Measurements from ENCODE around the gene JUNB. TPM values are rescaled to one million over a fixed set of nuclear protein-coding genes. Genes with fewer than 3 reads are reported as not detected.

Gene JUNB
- total RNA-seq, 1 experiment from 2014 or later = 194 TPM

DNA sequence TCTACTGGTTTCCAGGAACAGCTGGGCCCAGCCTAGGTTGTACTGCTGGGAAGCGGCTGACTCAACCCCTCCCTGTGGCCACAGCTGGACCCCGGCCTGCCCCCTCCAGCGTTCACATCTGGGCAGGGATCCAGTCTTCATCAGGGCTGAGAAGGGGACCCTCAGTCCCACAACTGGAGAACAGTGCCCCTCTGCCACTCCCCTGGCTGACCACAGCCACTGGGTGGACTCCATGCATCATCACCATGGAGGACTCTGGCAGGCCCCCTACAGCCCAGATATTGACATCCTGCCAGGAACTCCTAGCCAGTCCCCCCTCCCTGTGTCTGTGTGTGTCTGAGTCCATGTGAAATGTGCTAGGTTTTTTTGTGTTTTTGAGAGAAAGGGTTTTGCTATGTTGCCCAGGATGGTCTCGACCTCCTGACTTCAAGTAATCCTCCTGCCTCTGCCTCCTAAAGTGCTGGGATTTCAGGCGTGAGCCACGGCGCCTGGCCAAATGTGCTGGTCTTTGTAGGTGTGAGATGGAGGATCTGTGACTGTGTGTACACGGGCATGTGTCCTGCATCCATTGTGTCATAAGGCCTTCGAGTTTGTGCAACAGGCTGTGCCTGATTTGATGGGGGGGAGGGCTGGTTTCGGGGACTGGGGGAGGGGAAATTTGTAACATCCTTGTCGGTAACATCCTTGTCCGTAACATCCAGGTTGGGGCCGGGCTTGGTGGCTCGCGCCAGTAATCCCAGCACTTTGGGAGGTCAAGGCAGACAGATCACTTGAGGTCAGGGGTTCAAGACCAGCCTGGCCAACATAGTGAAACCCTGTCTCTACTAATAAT, 11.9 kb upstream of the JUNB start:
- H3K9ac ChIP-seq (ENCODE audit: low read length) = peak overlapping the region; percentile 78
- no peak overlapping the region for H2AFZ ChIP-seq (ENCODE audit: low read depth, low read length, poor library complexity, severe bottlenecking)
- POLR2A ChIA-PET = interaction anchor here (1.3 to 8.8 kb wide), 2 partner anchors 13 to 14 kb away, joined by 6 to 172 read pairs; partner anchors contain the start of gene JUNB
- no peaks in the 10 kb centered on the region for H3K9me2 ChIP-seq (ENCODE audit: insufficient read depth)
- DNase-seq (ENCODE audit: low read depth, low spot score) (no peak), ATAC-seq (no peak)
- TF ChIP-seq, protein P1, sequence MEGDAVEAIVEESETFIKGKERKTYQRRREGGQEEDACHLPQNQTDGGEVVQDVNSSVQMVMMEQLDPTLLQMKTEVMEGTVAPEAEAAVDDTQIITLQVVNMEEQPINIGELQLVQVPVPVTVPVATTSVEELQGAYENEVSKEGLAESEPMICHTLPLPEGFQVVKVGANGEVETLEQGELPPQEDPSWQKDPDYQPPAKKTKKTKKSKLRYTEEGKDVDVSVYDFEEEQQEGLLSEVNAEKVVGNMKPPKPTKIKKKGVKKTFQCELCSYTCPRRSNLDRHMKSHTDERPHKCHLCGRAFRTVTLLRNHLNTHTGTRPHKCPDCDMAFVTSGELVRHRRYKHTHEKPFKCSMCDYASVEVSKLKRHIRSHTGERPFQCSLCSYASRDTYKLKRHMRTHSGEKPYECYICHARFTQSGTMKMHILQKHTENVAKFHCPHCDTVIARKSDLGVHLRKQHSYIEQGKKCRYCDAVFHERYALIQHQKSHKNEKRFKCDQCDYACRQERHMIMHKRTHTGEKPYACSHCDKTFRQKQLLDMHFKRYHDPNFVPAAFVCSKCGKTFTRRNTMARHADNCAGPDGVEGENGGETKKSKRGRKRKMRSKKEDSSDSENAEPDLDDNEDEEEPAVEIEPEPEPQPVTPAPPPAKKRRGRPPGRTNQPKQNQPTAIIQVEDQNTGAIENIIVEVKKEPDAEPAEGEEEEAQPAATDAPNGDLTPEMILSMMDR (IDR thresholded peaks at IDR 0.05 in 2 of 3, conservative IDR thresholded peaks at IDR 0.05 in 1 of 3; ENCODE audit: borderline replicate concordance in 1 of 3, insufficient read depth in 1 of 3, low read depth in 2 of 3, low read length in 2 of 3) = 0 out of 6 replicates have a peak, but pooled peaks of 1 of the 3 experiments have one; percentile 21
- TF ChIP-seq YY1 (IDR thresholded peaks at IDR 0.05; ENCODE audit: extremely low read depth, insufficient replicate concordance, low read depth, low read length) = no peak
- no peaks in the 10 kb centered on the region for H4K20me1 ChIP-seq (ENCODE audit: insufficient read depth)
- H3K79me2 ChIP-seq (ENCODE audit: insufficient read depth, low read length) = peaks cover 4% of the 10 kb centered on the region; the same call in 1 of the 2 replicates
- intact Hi-C loops (cut with micrococcal nuclease) = loop anchor here (2.0 to 5.0 kb wide), 2 partner anchors 13 to 68 kb away; no protein-coding TSS in a partner anchor
- RAD21 ChIA-PET (ENCODE audit: low non-redundant PET in 1 of 2, low total read pairs in 2 of 2, uncharacterized antibody in 2 of 2, unreplicated experiment in 2 of 2) = interaction anchor here (0.6 to 2.7 kb wide), 4 partner anchors 9 to 18 kb away, joined by 3 to 15 read pairs (median 6); partner anchors contain the start of gene JUNB (in 1 of the 2)
- CTCF ChIA-PET = interaction anchor here (1.0 to 7.0 kb wide), 5 partner anchors 11 to 56 kb away, joined by 4 to 88 read pairs (median 36); partner anchors contain the start of genes JUNB and RTBDN
- H3K9me3 ChIP-seq (ENCODE audit: control insufficient read depth in 1 of 2, insufficient read depth in 1 of 2, low read depth in 1 of 2, low read length in 2 of 2) = no peaks in the 10 kb centered on the region
- peak overlapping the region; percentile 96 for H3K27ac ChIP-seq (ENCODE audit: low read depth, low read length)
- no peaks in the 10 kb centered on the region for H3K27me3 ChIP-seq (ENCODE audit: insufficient read depth, low read length)
- H3K4me2 ChIP-seq (ENCODE audit: low read length) = peak overlapping the region; percentile 85
- no TSS peak for BruUV-seq (replicated peaks)
- no peaks in the 10 kb centered on the region for H3K36me3 ChIP-seq (ENCODE audit: control insufficient read depth in 1 of 2, insufficient read depth in 2 of 2, low read length in 2 of 2)
- peaks cover 52 to 80% of the 10 kb centered on the region in 2 experiments for H3K4me1 ChIP-seq (ENCODE audit: control insufficient read depth in 1 of 2, insufficient read depth in 2 of 2, low read length in 2 of 2)
- peak overlapping the region; percentile 66 to 68 for H3K4me3 ChIP-seq (replicated peaks in 1 of 2; ENCODE audit: low read depth in 1 of 2, low read length in 2 of 2)

- RAD21 ChIA-PET (ENCODE audit: low non-redundant PET in 1 of 2, low total read pairs in 2 of 2, uncharacterized antibody in 2 of 2, unreplicated experiment in 2 of 2) = no interaction called here
- no peak for ATAC-seq
- TF ChIP-seq RAD21 (IDR thresholded peaks at IDR 0.05; ENCODE audit: low read depth) = no peak
- TF ChIP-seq, protein P2, sequence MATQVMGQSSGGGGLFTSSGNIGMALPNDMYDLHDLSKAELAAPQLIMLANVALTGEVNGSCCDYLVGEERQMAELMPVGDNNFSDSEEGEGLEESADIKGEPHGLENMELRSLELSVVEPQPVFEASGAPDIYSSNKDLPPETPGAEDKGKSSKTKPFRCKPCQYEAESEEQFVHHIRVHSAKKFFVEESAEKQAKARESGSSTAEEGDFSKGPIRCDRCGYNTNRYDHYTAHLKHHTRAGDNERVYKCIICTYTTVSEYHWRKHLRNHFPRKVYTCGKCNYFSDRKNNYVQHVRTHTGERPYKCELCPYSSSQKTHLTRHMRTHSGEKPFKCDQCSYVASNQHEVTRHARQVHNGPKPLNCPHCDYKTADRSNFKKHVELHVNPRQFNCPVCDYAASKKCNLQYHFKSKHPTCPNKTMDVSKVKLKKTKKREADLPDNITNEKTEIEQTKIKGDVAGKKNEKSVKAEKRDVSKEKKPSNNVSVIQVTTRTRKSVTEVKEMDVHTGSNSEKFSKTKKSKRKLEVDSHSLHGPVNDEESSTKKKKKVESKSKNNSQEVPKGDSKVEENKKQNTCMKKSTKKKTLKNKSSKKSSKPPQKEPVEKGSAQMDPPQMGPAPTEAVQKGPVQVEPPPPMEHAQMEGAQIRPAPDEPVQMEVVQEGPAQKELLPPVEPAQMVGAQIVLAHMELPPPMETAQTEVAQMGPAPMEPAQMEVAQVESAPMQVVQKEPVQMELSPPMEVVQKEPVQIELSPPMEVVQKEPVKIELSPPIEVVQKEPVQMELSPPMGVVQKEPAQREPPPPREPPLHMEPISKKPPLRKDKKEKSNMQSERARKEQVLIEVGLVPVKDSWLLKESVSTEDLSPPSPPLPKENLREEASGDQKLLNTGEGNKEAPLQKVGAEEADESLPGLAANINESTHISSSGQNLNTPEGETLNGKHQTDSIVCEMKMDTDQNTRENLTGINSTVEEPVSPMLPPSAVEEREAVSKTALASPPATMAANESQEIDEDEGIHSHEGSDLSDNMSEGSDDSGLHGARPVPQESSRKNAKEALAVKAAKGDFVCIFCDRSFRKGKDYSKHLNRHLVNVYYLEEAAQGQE (IDR thresholded peaks at IDR 0.05; ENCODE audit: low read depth) = no peak
- TF ChIP-seq ZFX (IDR thresholded peaks at IDR 0.05) = no peak
- TF ChIP-seq CBX3 (IDR thresholded peaks at IDR 0.05; ENCODE audit: low read depth) = no peak
- TF ChIP-seq MAX (IDR thresholded peaks at IDR 0.05) = no peak
- TF ChIP-seq CEBPB (IDR thresholded peaks at IDR 0.05; ENCODE audit: low read depth) = no peak
- TF ChIP-seq JUND (IDR thresholded peaks at IDR 0.05) = no peak
- no peak for TF ChIP-seq ELF1 (IDR thresholded peaks at IDR 0.05; ENCODE audit: borderline replicate concordance, low read depth)
- no peak for TF ChIP-seq TCF7L2 (IDR thresholded peaks at IDR 0.05; ENCODE audit: borderline replicate concordance, extremely low read depth, insufficient read depth, insufficient read length)
- TF ChIP-seq SIN3A (IDR thresholded peaks at IDR 0.05; ENCODE audit: low read depth) = no peak
- TF ChIP-seq FOSL1 (IDR thresholded peaks at IDR 0.05; ENCODE audit: low read depth) = no peak
These were observed 9.2 kb upstream of the JUNB start for GRCh38 chr19:12782174-12782423.

More at GRCh38 chr19:12782174-12782423, 9.2 kb upstream of the JUNB start:
- Histone ChIP-seq H3K9me2 (ENCODE audit: insufficient read depth) (no peaks in the 10 kb centered on the region), H3K9ac (ENCODE audit: low read length) (peak overlapping the region; percentile 69), H3K4me2 (ENCODE audit: low read length) (peak overlapping the region; percentile 98), H3K9me3 (ENCODE audit: control insufficient read depth in 1 of 2, insufficient read depth in 1 of 2, low read depth in 1 of 2, low read length in 2 of 2) (no peaks in the 10 kb centered on the region), H2AFZ (ENCODE audit: low read depth, low read length, poor library complexity, severe bottlenecking) (no peak overlapping the region), H3K4me1 (ENCODE audit: control insufficient read depth in 1 of 2, insufficient read depth in 2 of 2, low read length in 2 of 2) (peaks cover 69 to 89% of the 10 kb centered on the region in 2 experiments), H4K20me1 (ENCODE audit: insufficient read depth) (no peaks in the 10 kb centered on the region), H3K27ac (ENCODE audit: low read depth, low read length) (peak overlapping the region; percentile 89), H3K4me3 (replicated peaks in 1 of 2; ENCODE audit: low read depth in 1 of 2, low read length in 2 of 2) (peak overlapping the region; percentile 43 to 58), H3K36me3 (ENCODE audit: control insufficient read depth in 1 of 2, insufficient read depth in 2 of 2, low read length in 2 of 2) (no peaks in the 10 kb centered on the region), H3K79me2 (ENCODE audit: insufficient read depth, low read length) (no peaks in the 10 kb centered on the region), H3K27me3 (ENCODE audit: insufficient read depth, low read length) (no peaks in the 10 kb centered on the region)
- intact Hi-C loops (cut with micrococcal nuclease) = no loop called here
- ChIA-PET CTCF (interaction anchor here (1.2 kb wide), 1 partner anchor 9 kb away, joined by 5 read pairs; the partner anchor contains the start of gene JUNB), POLR2A (interaction anchor here (1.2 to 3.2 kb wide), 3 partner anchors 10 to 85 kb away, joined by 3 to 39 read pairs (median 3); partner anchors contain the start of genes FBXW9 and JUNB)
- BruUV-seq (replicated peaks) = no TSS peak
- DNase-seq (ENCODE audit: low read depth, low spot score) = no peak
